Stimulated activated CD4-positive, alpha-beta T cell treated with anti-CD3 and anti-CD28 coated beads, Interleukin-4, amount 100 ng/mL, for 4 hours (primary cell): ENCODE results near the gene CTSE.

Source experiments
- DNase-seq, 2 experiments: peaks; one replicate each; pipeline ENCODE4 v3.0.0-alpha.2; 2020

CTSE gene

GRCh38 chr1:206049919-206050600 lies 26.4 kb upstream of the CTSE start:
- DNase-seq: no peak

GRCh38 chr1:206049293-206049692 lies 25.6 kb upstream of the CTSE start:
- DNase-seq: no peak

GRCh38 chr1:206048582-206048981 lies 24.9 kb upstream of the CTSE start:
- no peak for DNase-seq

GRCh38 chr1:206047271-206047670 lies 23.6 kb upstream of the CTSE start:
- no peak for DNase-seq

- DNase-seq: no peak
Measured at GRCh38 chr1:206041640-206042039, 17.9 kb upstream of the CTSE start.

GRCh38 chr1:206040328-206040727 lies 16.6 kb upstream of the CTSE start:
- DNase-seq: no peak

GRCh38 chr1:206039046-206039973 lies 15.6 kb upstream of the CTSE start:
- DNase-seq: no peak

- no peak for DNase-seq
Measured at GRCh38 chr1:206037581-206037980, 13.9 kb upstream of the CTSE start.

GRCh38 chr1:206036663-206037455 lies 13.2 kb upstream of the CTSE start:
- no peak for DNase-seq

- no peak for DNase-seq
Measured at GRCh38 chr1:206035027-206035426, 11.3 kb upstream of the CTSE start.

- no peak for DNase-seq
Measured at GRCh38 chr1:206032380-206033140, 8.9 kb upstream of the CTSE start.

GRCh38 chr1:206030714-206031113 lies 7.0 kb upstream of the CTSE start:
- DNase-seq: peak; percentile 61 to 63

- DNase-seq: no peak
Measured at GRCh38 chr1:206030191-206030590, 6.5 kb upstream of the CTSE start.

- DNase-seq: no peak
Measured at GRCh38 chr1:206029484-206029883, 5.8 kb upstream of the CTSE start.

GRCh38 chr1:206025283-206025820 lies 1.7 kb upstream of the CTSE start:
- no peak for DNase-seq

- no peak for DNase-seq
Measured at GRCh38 chr1:206022766-206023165, 929 bp downstream of the CTSE start.

GRCh38 chr1:206021626-206022365 lies 1.9 kb downstream of the CTSE start:
- DNase-seq: no peak

GRCh38 chr1:206021008-206021625 lies 2.6 kb downstream of the CTSE start:
- DNase-seq: no peak

- DNase-seq: no peak
Measured at GRCh38 chr1:206020393-206021007, 3.2 kb downstream of the CTSE start.

- no peak for DNase-seq
Measured at GRCh38 chr1:206015071-206015470, 8.6 kb downstream of the CTSE start.

GRCh38 chr1:206014601-206015000 lies 9.1 kb downstream of the CTSE start:
- DNase-seq: no peak
